ENCODE measurements around the gene TMEM145. TPM values are rescaled to one million over a fixed set of nuclear protein-coding genes. Genes with fewer than 3 reads are reported as not detected.

TMEM145 gene
- polyA plus RNA-seq, 3 donors = not detected

- no peak overlapping the region for H3K4me3 Mint-ChIP-seq
- H2AFZ ChIP-seq (ENCODE audit: insufficient read depth, low read depth, low read length, poor library complexity, severe bottlenecking) = no peak overlapping the region
- peak overlapping the region in 1 of 2 donors; percentile 95 for H3K27ac ChIP-seq (ENCODE audit: low read depth in 1 of 2, low read length in 2 of 2)
- TF ChIP-seq, protein P1, sequence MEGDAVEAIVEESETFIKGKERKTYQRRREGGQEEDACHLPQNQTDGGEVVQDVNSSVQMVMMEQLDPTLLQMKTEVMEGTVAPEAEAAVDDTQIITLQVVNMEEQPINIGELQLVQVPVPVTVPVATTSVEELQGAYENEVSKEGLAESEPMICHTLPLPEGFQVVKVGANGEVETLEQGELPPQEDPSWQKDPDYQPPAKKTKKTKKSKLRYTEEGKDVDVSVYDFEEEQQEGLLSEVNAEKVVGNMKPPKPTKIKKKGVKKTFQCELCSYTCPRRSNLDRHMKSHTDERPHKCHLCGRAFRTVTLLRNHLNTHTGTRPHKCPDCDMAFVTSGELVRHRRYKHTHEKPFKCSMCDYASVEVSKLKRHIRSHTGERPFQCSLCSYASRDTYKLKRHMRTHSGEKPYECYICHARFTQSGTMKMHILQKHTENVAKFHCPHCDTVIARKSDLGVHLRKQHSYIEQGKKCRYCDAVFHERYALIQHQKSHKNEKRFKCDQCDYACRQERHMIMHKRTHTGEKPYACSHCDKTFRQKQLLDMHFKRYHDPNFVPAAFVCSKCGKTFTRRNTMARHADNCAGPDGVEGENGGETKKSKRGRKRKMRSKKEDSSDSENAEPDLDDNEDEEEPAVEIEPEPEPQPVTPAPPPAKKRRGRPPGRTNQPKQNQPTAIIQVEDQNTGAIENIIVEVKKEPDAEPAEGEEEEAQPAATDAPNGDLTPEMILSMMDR (IDR thresholded peaks at IDR 0.05) = no peak
- no peak overlapping the region for H3K9ac ChIP-seq (ENCODE audit: insufficient read depth, low read length, poor library complexity, severe bottlenecking)
- H3K4me1 ChIP-seq (ENCODE audit: control insufficient read depth in 1 of 2, insufficient read depth in 2 of 2, low read length in 2 of 2) = peaks cover 38 to 52% of the 10 kb centered on the region in 2 donors
- H4K20me1 ChIP-seq (ENCODE audit: insufficient read depth, low read length) = peaks cover 39% of the 10 kb centered on the region
- peaks cover 36 to 49% of the 10 kb centered on the region in 2 donors for H3K36me3 ChIP-seq (replicated peaks in 1 of 2; ENCODE audit: control insufficient read depth in 1 of 2, insufficient read depth in 2 of 2, low read length in 2 of 2)
- peaks cover 0 to 6% (median 0%) of the 10 kb centered on the region in 3 donors for H3K27me3 Mint-ChIP-seq (ENCODE audit: low read depth in 3 of 3)
- peaks cover 72% of the 10 kb centered on the region for H3K79me2 ChIP-seq (ENCODE audit: insufficient read depth, low read length)
- no peak overlapping the region for H3K4me2 ChIP-seq (replicated peaks; ENCODE audit: extremely low read depth, low read length, poor library complexity, severe bottlenecking)
- intact Hi-C loops (cut with micrococcal nuclease) = no loop called here
- no peak overlapping the region for H3K4me3 ChIP-seq (replicated peaks in 1 of 3; ENCODE audit: low read depth in 2 of 3, low read length in 3 of 3)
- 78% methylated on average over 30 of the region's 35 CpGs for WGBS (ENCODE audit: insufficient coverage)
- no peak for DNase-seq
- H3K27me3 ChIP-seq (ENCODE audit: control insufficient read depth in 2 of 2, insufficient read depth in 2 of 2, low read length in 2 of 2) = no peaks in the 10 kb centered on the region
- H3K36me3 Mint-ChIP-seq = peaks cover 33 to 50% of the 10 kb centered on the region in 2 donors
- no peaks in the 10 kb centered on the region for H3K9me3 ChIP-seq (replicated peaks in 1 of 2; ENCODE audit: control insufficient read depth in 1 of 2, insufficient read depth in 1 of 2, low read length in 2 of 2)
- H3K4me1 Mint-ChIP-seq = peaks cover 50% of the 10 kb centered on the region
- H3K27ac Mint-ChIP-seq = peak overlapping the region in 1 of 7 donors; percentile 99
- H3K9me3 Mint-ChIP-seq = peaks cover 0 to 2% (median 0%) of the 10 kb centered on the region in 7 donors
Measured at GRCh38 chr19:42271861-42272534, 41.1 kb upstream of the TMEM145 start.

GRCh38 chr19:42272535-42272897 is 40.6 kb upstream of the TMEM145 start:
- H4K20me1 ChIP-seq (ENCODE audit: insufficient read depth, low read length) = peaks cover 42% of the 10 kb centered on the region
- Mint-ChIP-seq H3K4me3 (no peak overlapping the region), H3K27me3 (ENCODE audit: low read depth in 3 of 3) (peaks cover 0 to 6% (median 0%) of the 10 kb centered on the region in 3 donors), H3K27ac (no peak overlapping the region), H3K36me3 (peaks cover 35 to 55% of the 10 kb centered on the region in 2 donors), H3K4me1 (peaks cover 48% of the 10 kb centered on the region), H3K9me3 (peaks cover 0 to 2% (median 0%) of the 10 kb centered on the region in 7 donors)
- peaks cover 35 to 48% of the 10 kb centered on the region in 2 donors for H3K4me1 ChIP-seq (ENCODE audit: control insufficient read depth in 1 of 2, insufficient read depth in 2 of 2, low read length in 2 of 2)
- H3K4me3 ChIP-seq (replicated peaks in 1 of 3; ENCODE audit: low read depth in 2 of 3, low read length in 3 of 3) = no peak overlapping the region
- 98% methylated on average over 9 of the region's 9 CpGs for WGBS (ENCODE audit: insufficient coverage)
- H3K27me3 ChIP-seq (ENCODE audit: control insufficient read depth in 2 of 2, insufficient read depth in 2 of 2, low read length in 2 of 2) = no peaks in the 10 kb centered on the region
- peaks cover 76% of the 10 kb centered on the region for H3K79me2 ChIP-seq (ENCODE audit: insufficient read depth, low read length)
- H3K4me2 ChIP-seq (replicated peaks; ENCODE audit: extremely low read depth, low read length, poor library complexity, severe bottlenecking) = no peak overlapping the region
- DNase-seq = no peak
- no peak overlapping the region for H3K27ac ChIP-seq (ENCODE audit: low read depth in 1 of 2, low read length in 2 of 2)
- peaks cover 38 to 52% of the 10 kb centered on the region in 2 donors for H3K36me3 ChIP-seq (replicated peaks in 1 of 2; ENCODE audit: control insufficient read depth in 1 of 2, insufficient read depth in 2 of 2, low read length in 2 of 2)
- H3K9me3 ChIP-seq (replicated peaks in 1 of 2; ENCODE audit: control insufficient read depth in 1 of 2, insufficient read depth in 1 of 2, low read length in 2 of 2) = no peaks in the 10 kb centered on the region
- TF ChIP-seq, protein P1 (IDR thresholded peaks at IDR 0.05) = no peak
- H2AFZ ChIP-seq (ENCODE audit: insufficient read depth, low read depth, low read length, poor library complexity, severe bottlenecking) = no peak overlapping the region
- intact Hi-C loops (cut with micrococcal nuclease) = no loop called here
- H3K9ac ChIP-seq (ENCODE audit: insufficient read depth, low read length, poor library complexity, severe bottlenecking) = no peak overlapping the region
